Psoas muscle (tissue), 8 donors: ENCODE data around the gene JAKMIP1. TPM values are rescaled to one million over a fixed set of nuclear protein-coding genes. Genes with fewer than 3 reads are reported as not detected.

Source experiments
- ATAC-seq, 4 donors: fragments of 200-7000 bp; cut with Tn5 transposase; one replicate each; pipeline ENCODE4 v1.9.1; 2020; ENCODE audit warnings: moderate library complexity in 3 of 4, mild to moderate bottlenecking in 2 of 4
- DNase-seq, 2 donors: peaks; one replicate each; pipeline ENCODE4 v3.0.0-alpha.2; 2020
- H3K27ac ChIP-seq: fragments of 200-600 bp; one replicate; pipeline ENCODE4 v1.8.0; 2022
- H3K27me3 ChIP-seq, 3 donors: fragments of 200-600 bp in 1 of 3; one replicate each; pipeline versions ENCODE4 v1.6.1 to v1.8.0; 2013 to 2022; ENCODE audit warnings: low read length in 2 of 3, mild to moderate bottlenecking in 2 of 3, moderate library complexity in 1 of 3; ENCODE audit not compliant: insufficient read depth in 3 of 3
- H3K36me3 ChIP-seq, 2 donors: fragments of 200-600 bp in 1 of 2; one replicate each; pipeline versions ENCODE4 v1.6.1 to v1.8.0; 2013 to 2022; ENCODE audit warnings: low read depth in 1 of 2, mild to moderate bottlenecking in 1 of 2, moderate library complexity in 1 of 2; ENCODE audit not compliant: insufficient read depth in 1 of 2
- H3K4me1 ChIP-seq: fragments of 200-600 bp; one replicate; pipeline ENCODE4 v1.8.0; 2022
- H3K4me3 ChIP-seq: fragments of 200-600 bp; one replicate; pipeline ENCODE4 v1.8.0; 2022; ENCODE audit warnings: mild to moderate bottlenecking
- H3K9me3 ChIP-seq: fragments of 200-600 bp; one replicate; pipeline ENCODE4 v1.8.0; 2022
- CTCF ChIP-seq: fragments of 200-600 bp; IDR thresholded peaks from one replicate; pipeline ENCODE4 v1.8.0; 2022; ENCODE audit warnings: antibody characterized with exemption
- WGBS, 3 donors: extraction: QIAGEN DNeasy Blood & Tissue Kit; methylation state at CpG; one replicate each; pipeline versions ENCODE4 v1.1.6 to v1.1.7; 2013; 5-methylcytosine and 5-hydroxymethylcytosine counted together
- intact Hi-C, 2 donors: fragments of 100-400 bp; cut with DNase I; formaldehyde crosslinking; loops; one replicate each; pipeline versions ENCODE4 v1.11.0 to v1.14.2; 2022
- polyA plus RNA-seq, 3 donors: library from polyadenylated mRNA; stranded (reverse); fragments of 200-250 nt; gene quantifications; one replicate each; pipeline ENCODE4 v1.2.3, GENCODE V29; 2013
- total RNA-seq, 4 donors: library from RNA; stranded (reverse); fragmentation: NEBNext Ultra II Directional in 2 of 4; extraction: Animal tissue kit (Norgen Biotek cat#: 25700) in 2 of 4; gene quantifications; one replicate each; pipeline versions ENCODE4 v1.2.1 to v1.2.4, GENCODE V29; 2021 to 2023
- donor health status: healthy with polysubstance abuse.
- donor health status: DM: no; HTN: no; CAD: no; lungs with moderate emphysema.
- donor health status: Bipolar disorder and iron deficiency.
- donor health status: healthy.
- donor health status: DM: yes; HTN: yes; CAD: no.
- donor health status: DM: no; HTN: no; CAD: no.
- donor health status: DM: no; HTN: no; CAD: no.
- donor health status: DM: yes; HTN: yes; CAD: no.

JAKMIP1 gene
- total and polyA plus RNA-seq, 7 donors, result 0.04 TPM; not detected in 6

- no peak for TF ChIP-seq CTCF
- WGBS, 3 donors, result 79 to 88% (median 81%) methylated on average over 6 of the region's 6 CpGs
- Histone ChIP-seq H3K27me3 (peaks cover 0 to 8% (median 0%) of the 10 kb centered on the region in 3 donors), H3K36me3 (no peaks in the 10 kb centered on the region), H3K9me3 (no peaks in the 10 kb centered on the region), H3K4me1 (no peaks in the 10 kb centered on the region), H3K4me3 (no peak overlapping the region), H3K27ac (no peak overlapping the region)
- intact Hi-C loops, result no loop called here
- no peak for DNase-seq
- ATAC-seq, result no peak
These were observed 104.5 kb downstream of the JAKMIP1 start for GRCh38 chr4:6095897-6096296.

- H3K36me3 ChIP-seq, result no peaks in the 10 kb centered on the region
- no peak overlapping the region for H3K27ac ChIP-seq
- H3K9me3 ChIP-seq, result no peaks in the 10 kb centered on the region
- no peak for TF ChIP-seq CTCF
- intact Hi-C loops, result no loop called here
- DNase-seq (no peak), ATAC-seq (no peak)
- H3K4me3 ChIP-seq, result no peak overlapping the region
- no peaks in the 10 kb centered on the region for H3K4me1 ChIP-seq
- peaks cover 0 to 8% (median 0%) of the 10 kb centered on the region in 3 donors for H3K27me3 ChIP-seq
- 36 to 53% (median 42%) methylated on average over 8 of the region's 8 CpGs for WGBS, 3 donors
These were observed 105.2 kb downstream of the JAKMIP1 start for GRCh38 chr4:6095023-6095752.

GRCh38 chr4:6093671-6094070 lies 106.7 kb downstream of the JAKMIP1 start:
- Histone ChIP-seq H3K27me3 (peaks cover 0 to 8% (median 0%) of the 10 kb centered on the region in 3 donors), H3K4me3 (no peak overlapping the region), H3K9me3 (no peaks in the 10 kb centered on the region), H3K27ac (no peak overlapping the region), H3K4me1 (no peaks in the 10 kb centered on the region), H3K36me3 (no peaks in the 10 kb centered on the region)
- TF ChIP-seq CTCF, result no peak
- 54 to 57% (median 55%) methylated on average over 6 of the region's 6 CpGs for WGBS, 3 donors
- intact Hi-C loops, result no loop called here
- no peak for DNase-seq
- no peak for ATAC-seq

- no peak for TF ChIP-seq CTCF
- ATAC-seq (no peak), DNase-seq (no peak)
- Histone ChIP-seq H3K36me3 (no peaks in the 10 kb centered on the region), H3K9me3 (no peaks in the 10 kb centered on the region), H3K27me3 (peaks cover 0 to 8% (median 0%) of the 10 kb centered on the region in 3 donors), H3K4me3 (no peak overlapping the region), H3K27ac (no peak overlapping the region), H3K4me1 (no peaks in the 10 kb centered on the region)
- 75 to 79% (median 76%) methylated on average over 3 of the region's 3 CpGs for whole genome bisulfite sequencing, 3 donors
- intact Hi-C loops, result no loop called here
These were observed 107.4 kb downstream of the JAKMIP1 start for GRCh38 chr4:6092971-6093370.

- Histone ChIP-seq H3K27me3 (peaks cover 0 to 8% (median 0%) of the 10 kb centered on the region in 3 donors), H3K36me3 (no peaks in the 10 kb centered on the region), H3K27ac (no peak overlapping the region), H3K9me3 (no peaks in the 10 kb centered on the region), H3K4me3 (no peak overlapping the region), H3K4me1 (no peaks in the 10 kb centered on the region)
- TF ChIP-seq CTCF, result no peak
- no peak for ATAC-seq
- intact Hi-C loops, result no loop called here
- DNase-seq, result no peak
- WGBS, 3 donors, result 28 to 39% (median 36%) methylated on average over 7 of the region's 7 CpGs
These were observed 108.2 kb downstream of the JAKMIP1 start for GRCh38 chr4:6092131-6092530.
